Measurements from ENCODE around the gene SGIP1. TPM values are rescaled to one million over a fixed set of nuclear protein-coding genes. Genes with fewer than 3 reads are reported as not detected.
A peak's percentile ranks its signal among the peaks of the same experiment; 100 is the strongest.

Gene SGIP1
- polyA plus RNA-seq, 1 of the 3 experiments (the other 2 are of a cell fraction) = 15.5 TPM

DNA sequence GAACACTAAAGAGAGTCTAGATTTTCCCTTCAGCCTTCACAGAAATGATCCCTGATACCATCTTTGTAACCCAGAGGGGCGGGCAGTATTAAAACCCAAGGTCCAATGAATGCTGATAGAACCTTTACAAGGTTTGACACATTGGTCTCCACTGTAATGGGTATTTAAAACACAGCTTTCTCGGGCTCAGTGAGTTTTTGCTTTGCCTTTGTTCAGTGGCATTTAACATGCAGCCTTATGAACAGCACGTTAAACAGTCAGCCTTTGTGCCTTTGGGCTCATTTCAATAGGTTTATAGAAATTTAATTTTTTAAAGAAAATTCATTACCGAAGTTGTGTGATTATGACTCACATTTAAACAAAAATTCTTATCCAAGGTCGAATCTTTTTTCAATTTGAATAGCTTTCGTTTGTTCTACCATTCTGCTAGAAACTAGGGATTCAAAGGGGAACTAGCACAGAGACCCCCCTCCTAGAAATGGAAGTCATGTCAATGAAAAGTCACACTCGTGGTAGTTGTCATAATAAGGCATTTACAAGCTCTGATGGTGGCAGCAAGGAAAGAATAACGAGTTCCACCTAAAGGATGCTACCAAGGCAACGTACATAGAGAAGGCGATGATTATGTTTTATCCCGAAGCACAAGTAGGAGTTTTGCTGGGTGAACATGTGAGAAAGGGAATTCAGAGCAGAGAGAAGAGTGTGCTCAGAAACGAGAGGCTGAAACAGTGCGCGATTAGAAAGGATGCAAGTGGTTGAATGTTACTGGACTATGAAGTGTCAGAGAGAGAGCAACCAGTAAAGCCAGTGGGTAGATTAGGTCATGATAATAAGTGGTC lies 66.2 kb downstream of the SGIP1 start:
- POLR2A ChIA-PET = no interaction called here
- WGBS (ENCODE audit: low lambda C conversion rate) = 83% methylated on average over 14 of the region's 14 CpGs
- no peaks in the 10 kb centered on the region for H3K9me2 ChIP-seq
- H3K79me2 ChIP-seq (ENCODE audit: insufficient read depth) = peaks cover 11% of the 10 kb centered on the region; the same call in 1 of the 2 replicates
- DNase-seq = no peak
- peaks cover 10 to 13% of the 10 kb centered on the region in 2 experiments for H3K36me3 ChIP-seq (replicated peaks in 1 of 2; ENCODE audit: control insufficient read depth in 1 of 2, insufficient read depth in 2 of 2, low read length in 1 of 2)
- peak overlapping the region; percentile 38; the same call in 1 of the 2 replicates for H2AFZ ChIP-seq (ENCODE audit: low read depth)
- H3K4me1 ChIP-seq (ENCODE audit: control insufficient read depth in 1 of 2, insufficient read depth in 2 of 2, low read depth in 1 of 2, low read length in 1 of 2) = peaks cover 3 to 21% of the 10 kb centered on the region in 2 experiments; a peak in 3 of 4 replicates
- H3K4me3 ChIP-seq (ENCODE audit: low read depth in 2 of 2, low read length in 1 of 2) = no peak overlapping the region
- peak overlapping the region in 1 of 2 experiments; percentile 82; a peak in 2 of 4 replicates for H3K27ac ChIP-seq (ENCODE audit: low read depth in 2 of 2, low read length in 1 of 2)
- H3K9me3 ChIP-seq = no peaks in the 10 kb centered on the region
- no peak overlapping the region for H3K9ac ChIP-seq
- H4K20me1 ChIP-seq (ENCODE audit: insufficient read depth) = no peaks in the 10 kb centered on the region
- TF ChIP-seq JUND (IDR thresholded peaks at IDR 0.05) (no peak), GATA2 (CRISPR knock-in tag; IDR thresholded peaks at IDR 0.05) (no peak), EP300 (IDR thresholded peaks at IDR 0.05; ENCODE audit: borderline replicate concordance in 1 of 2, low read depth in 1 of 2, low read length in 1 of 2) (no peak), ELF1 (IDR thresholded peaks at IDR 0.05) (no peak), FOXJ3 (CRISPR knock-in tag; IDR thresholded peaks at IDR 0.05) (no peak), YY1 (IDR thresholded peaks at IDR 0.05; ENCODE audit: low read depth) (no peak), EZH2phosphoT487 (IDR thresholded peaks at IDR 0.05; ENCODE audit: borderline replicate concordance, low read depth) (no peak), SIN3A (IDR thresholded peaks at IDR 0.05; ENCODE audit: borderline replicate concordance, low read depth, low read length) (no peak)
- TF ChIP-seq, protein P1, sequence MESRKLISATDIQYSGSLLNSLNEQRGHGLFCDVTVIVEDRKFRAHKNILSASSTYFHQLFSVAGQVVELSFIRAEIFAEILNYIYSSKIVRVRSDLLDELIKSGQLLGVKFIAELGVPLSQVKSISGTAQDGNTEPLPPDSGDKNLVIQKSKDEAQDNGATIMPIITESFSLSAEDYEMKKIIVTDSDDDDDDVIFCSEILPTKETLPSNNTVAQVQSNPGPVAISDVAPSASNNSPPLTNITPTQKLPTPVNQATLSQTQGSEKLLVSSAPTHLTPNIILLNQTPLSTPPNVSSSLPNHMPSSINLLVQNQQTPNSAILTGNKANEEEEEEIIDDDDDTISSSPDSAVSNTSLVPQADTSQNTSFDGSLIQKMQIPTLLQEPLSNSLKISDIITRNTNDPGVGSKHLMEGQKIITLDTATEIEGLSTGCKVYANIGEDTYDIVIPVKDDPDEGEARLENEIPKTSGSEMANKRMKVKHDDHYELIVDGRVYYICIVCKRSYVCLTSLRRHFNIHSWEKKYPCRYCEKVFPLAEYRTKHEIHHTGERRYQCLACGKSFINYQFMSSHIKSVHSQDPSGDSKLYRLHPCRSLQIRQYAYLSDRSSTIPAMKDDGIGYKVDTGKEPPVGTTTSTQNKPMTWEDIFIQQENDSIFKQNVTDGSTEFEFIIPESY (IDR thresholded peaks at IDR 0.05; ENCODE audit: borderline replicate concordance, low read depth) = no peak
- TF ChIP-seq, protein P2, sequence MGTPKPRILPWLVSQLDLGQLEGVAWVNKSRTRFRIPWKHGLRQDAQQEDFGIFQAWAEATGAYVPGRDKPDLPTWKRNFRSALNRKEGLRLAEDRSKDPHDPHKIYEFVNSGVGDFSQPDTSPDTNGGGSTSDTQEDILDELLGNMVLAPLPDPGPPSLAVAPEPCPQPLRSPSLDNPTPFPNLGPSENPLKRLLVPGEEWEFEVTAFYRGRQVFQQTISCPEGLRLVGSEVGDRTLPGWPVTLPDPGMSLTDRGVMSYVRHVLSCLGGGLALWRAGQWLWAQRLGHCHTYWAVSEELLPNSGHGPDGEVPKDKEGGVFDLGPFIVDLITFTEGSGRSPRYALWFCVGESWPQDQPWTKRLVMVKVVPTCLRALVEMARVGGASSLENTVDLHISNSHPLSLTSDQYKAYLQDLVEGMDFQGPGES (IDR thresholded peaks at IDR 0.05; ENCODE audit: low read depth, low read length) = no peak
- TF ChIP-seq, protein P3, sequence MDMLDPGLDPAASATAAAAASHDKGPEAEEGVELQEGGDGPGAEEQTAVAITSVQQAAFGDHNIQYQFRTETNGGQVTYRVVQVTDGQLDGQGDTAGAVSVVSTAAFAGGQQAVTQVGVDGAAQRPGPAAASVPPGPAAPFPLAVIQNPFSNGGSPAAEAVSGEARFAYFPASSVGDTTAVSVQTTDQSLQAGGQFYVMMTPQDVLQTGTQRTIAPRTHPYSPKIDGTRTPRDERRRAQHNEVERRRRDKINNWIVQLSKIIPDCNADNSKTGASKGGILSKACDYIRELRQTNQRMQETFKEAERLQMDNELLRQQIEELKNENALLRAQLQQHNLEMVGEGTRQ (IDR thresholded peaks at IDR 0.05; ENCODE audit: borderline replicate concordance, low read depth, low read length) = no peak
- H3K27me3 ChIP-seq (ENCODE audit: insufficient read depth) = no peaks in the 10 kb centered on the region
- H3K4me2 ChIP-seq = no peak overlapping the region
- CTCF ChIA-PET = interaction anchor here (1.3 kb wide), 1 partner anchor 9 kb away, joined by 5 read pairs; no protein-coding TSS in a partner anchor
- peaks cover 6% of the 10 kb centered on the region for H3F3A ChIP-seq (replicated peaks; ENCODE audit: insufficient read depth)

Data from SK-N-SH (cell line).